ENCODE data around the gene REC8. TPM values are rescaled to one million over a fixed set of nuclear protein-coding genes. Genes with fewer than 3 reads are reported as not detected.

Gene REC8
- total and polyA plus RNA-seq, 10 of the 15 experiments (the other 5 are each of a cell fraction or from before 2014, with no cell fraction given), result 4.2 to 76.9 (median 29.1) TPM

DNA sequence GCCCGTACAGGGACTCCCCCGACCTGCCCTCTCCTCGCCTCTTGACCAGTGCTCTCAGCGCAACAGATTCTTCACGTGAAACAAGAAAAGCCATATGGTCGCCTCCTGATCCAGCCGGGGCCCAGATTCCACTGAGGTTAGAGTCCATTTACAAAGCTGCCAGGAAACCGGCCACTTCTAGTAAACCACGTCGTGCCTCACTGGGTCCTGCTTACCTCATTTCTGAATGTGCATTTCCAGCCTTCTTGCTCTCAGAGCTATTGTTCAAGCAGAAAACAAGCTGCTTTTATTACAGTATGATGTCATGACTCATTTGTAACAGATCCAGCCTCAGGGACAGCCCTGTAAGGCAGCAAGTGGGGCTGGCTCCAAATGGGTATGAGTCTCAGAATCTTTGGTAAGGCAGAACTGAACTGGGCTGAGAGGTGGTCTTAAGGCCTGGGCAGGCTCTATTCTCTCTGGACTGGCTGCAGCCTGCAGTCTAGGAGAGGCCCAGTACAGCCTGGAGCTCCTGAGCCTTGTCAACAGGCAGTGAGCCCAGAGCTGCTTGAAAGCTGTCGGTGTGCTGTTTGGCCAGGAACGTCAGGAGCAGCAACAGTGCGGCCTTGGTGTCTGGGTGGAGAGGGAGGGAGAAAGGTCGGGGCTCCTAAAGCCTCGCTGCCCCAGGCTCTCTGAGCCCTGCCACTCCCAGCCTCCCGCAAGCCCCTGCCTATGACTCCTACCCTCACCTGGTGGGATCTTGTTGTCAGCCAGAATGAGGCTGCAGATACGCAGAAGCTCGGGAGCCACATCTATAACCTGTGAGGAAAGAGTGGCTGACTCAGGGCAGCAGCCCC lies 8.3 kb downstream of the REC8 start:
- no peak for FAIRE-seq
- ATAC-seq, result peak; percentile 52
- WGBS (ENCODE audit: insufficient coverage, insufficient replicate concordance, low lambda C conversion rate, missing lambda C conversion rate), result 53% methylated on average over 18 of the region's 18 CpGs
- SMC1A ChIA-PET (ENCODE audit: uncharacterized antibody, unreplicated experiment), result no interaction called here
- intact Hi-C loops (cut with micrococcal nuclease; ENCODE audit: unreplicated experiment), result no loop called here
- no peak for TF ChIP-seq TARDBP (IDR thresholded peaks at IDR 0.05; ENCODE audit: borderline replicate concordance)
- 0 out of 2 replicates have a peak, but pooled peaks have one; percentile 27 for TF ChIP-seq SMAD5 (IDR thresholded peaks at IDR 0.05; ENCODE audit: low read depth)
- no peak for TF ChIP-seq GABPA (IDR thresholded peaks at IDR 0.05; ENCODE audit: low read depth)
- TF ChIP-seq, protein P1, sequence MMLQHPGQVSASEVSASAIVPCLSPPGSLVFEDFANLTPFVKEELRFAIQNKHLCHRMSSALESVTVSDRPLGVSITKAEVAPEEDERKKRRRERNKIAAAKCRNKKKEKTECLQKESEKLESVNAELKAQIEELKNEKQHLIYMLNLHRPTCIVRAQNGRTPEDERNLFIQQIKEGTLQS (IDR thresholded peaks at IDR 0.05; ENCODE audit: borderline replicate concordance, extremely low read depth, low read depth, low read length), result no peak
- TF ChIP-seq POLR2A (IDR thresholded peaks at IDR 0.05; ENCODE audit: low read depth, low read length), result peak; percentile 62
- no peak for TF ChIP-seq POU2F2 (IDR thresholded peaks at IDR 0.05; ENCODE audit: borderline replicate concordance, low read depth, low read length)
- TF ChIP-seq RAD21 (IDR thresholded peaks at IDR 0.05; ENCODE audit: insufficient read depth, low read depth, low read length), result no peak
- TF ChIP-seq, protein P2, sequence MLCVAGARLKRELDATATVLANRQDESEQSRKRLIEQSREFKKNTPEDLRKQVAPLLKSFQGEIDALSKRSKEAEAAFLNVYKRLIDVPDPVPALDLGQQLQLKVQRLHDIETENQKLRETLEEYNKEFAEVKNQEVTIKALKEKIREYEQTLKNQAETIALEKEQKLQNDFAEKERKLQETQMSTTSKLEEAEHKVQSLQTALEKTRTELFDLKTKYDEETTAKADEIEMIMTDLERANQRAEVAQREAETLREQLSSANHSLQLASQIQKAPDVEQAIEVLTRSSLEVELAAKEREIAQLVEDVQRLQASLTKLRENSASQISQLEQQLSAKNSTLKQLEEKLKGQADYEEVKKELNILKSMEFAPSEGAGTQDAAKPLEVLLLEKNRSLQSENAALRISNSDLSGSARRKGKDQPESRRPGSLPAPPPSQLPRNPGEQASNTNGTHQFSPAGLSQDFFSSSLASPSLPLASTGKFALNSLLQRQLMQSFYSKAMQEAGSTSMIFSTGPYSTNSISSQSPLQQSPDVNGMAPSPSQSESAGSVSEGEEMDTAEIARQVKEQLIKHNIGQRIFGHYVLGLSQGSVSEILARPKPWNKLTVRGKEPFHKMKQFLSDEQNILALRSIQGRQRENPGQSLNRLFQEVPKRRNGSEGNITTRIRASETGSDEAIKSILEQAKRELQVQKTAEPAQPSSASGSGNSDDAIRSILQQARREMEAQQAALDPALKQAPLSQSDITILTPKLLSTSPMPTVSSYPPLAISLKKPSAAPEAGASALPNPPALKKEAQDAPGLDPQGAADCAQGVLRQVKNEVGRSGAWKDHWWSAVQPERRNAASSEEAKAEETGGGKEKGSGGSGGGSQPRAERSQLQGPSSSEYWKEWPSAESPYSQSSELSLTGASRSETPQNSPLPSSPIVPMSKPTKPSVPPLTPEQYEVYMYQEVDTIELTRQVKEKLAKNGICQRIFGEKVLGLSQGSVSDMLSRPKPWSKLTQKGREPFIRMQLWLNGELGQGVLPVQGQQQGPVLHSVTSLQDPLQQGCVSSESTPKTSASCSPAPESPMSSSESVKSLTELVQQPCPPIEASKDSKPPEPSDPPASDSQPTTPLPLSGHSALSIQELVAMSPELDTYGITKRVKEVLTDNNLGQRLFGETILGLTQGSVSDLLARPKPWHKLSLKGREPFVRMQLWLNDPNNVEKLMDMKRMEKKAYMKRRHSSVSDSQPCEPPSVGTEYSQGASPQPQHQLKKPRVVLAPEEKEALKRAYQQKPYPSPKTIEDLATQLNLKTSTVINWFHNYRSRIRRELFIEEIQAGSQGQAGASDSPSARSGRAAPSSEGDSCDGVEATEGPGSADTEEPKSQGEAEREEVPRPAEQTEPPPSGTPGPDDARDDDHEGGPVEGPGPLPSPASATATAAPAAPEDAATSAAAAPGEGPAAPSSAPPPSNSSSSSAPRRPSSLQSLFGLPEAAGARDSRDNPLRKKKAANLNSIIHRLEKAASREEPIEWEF (IDR thresholded peaks at IDR 0.05; ENCODE audit: insufficient replicate concordance, low read depth, low read length), result no peak
- no peak for TF ChIP-seq E2F4 (IDR thresholded peaks at IDR 0.05; ENCODE audit: low read depth, low read length)
- no peak for TF ChIP-seq NFYA (IDR thresholded peaks at IDR 0.05; ENCODE audit: borderline replicate concordance, low read depth, low read length)
- no peak for TF ChIP-seq TCF3 (IDR thresholded peaks at IDR 0.05; ENCODE audit: borderline replicate concordance, insufficient read depth, low read depth, low read length)
- TF ChIP-seq ATF7 (IDR thresholded peaks at IDR 0.05; ENCODE audit: low read depth), result 0 out of 2 replicates have a peak, but pooled peaks have one; percentile 45
- 0 out of 2 replicates have a peak, but pooled peaks have one; percentile 3 for TF ChIP-seq POLR2AphosphoS5 (IDR thresholded peaks at IDR 0.05; ENCODE audit: low read length)
- Histone ChIP-seq H3K4me3 (no peak overlapping the region), H3K27me3 (replicated peaks in 1 of 2; ENCODE audit: control insufficient read depth in 2 of 2, insufficient read depth in 2 of 2, low read length in 1 of 2) (no peaks in the 10 kb centered on the region), H3K79me2 (ENCODE audit: control insufficient read depth, insufficient read depth, low read length) (no peaks in the 10 kb centered on the region), H3K36me3 (ENCODE audit: control insufficient read depth in 2 of 2, insufficient read depth in 2 of 2, low read length in 1 of 2) (peaks cover 13 to 54% of the 10 kb centered on the region in 2 experiments; a peak in 3 of 4 replicates), H3K9ac (ENCODE audit: control insufficient read depth, insufficient read depth, low read length) (no peak overlapping the region), H3K4me1 (ENCODE audit: control insufficient read depth, insufficient read depth, low read length) (no peaks in the 10 kb centered on the region), H3K27ac (ENCODE audit: control insufficient read depth, insufficient read depth) (no peak overlapping the region), H3K9me3 (replicated peaks; ENCODE audit: control insufficient read depth, insufficient read depth, low read length) (no peaks in the 10 kb centered on the region), H2AFZ (ENCODE audit: control insufficient read depth, low read depth, low read length) (no peak overlapping the region), H3K4me2 (ENCODE audit: control insufficient read depth, insufficient read depth) (no peak overlapping the region), H4K20me1 (ENCODE audit: control insufficient read depth, insufficient read depth) (no peaks in the 10 kb centered on the region)
- BruUV-seq (replicated peaks), result no TSS peak
- RAD21 ChIA-PET (ENCODE audit: unreplicated experiment), result interaction anchor here (1.7 kb wide), 1 partner anchor 117 kb away, joined by 4 read pairs; no protein-coding TSS in a partner anchor
- in situ Hi-C loops (cut with MboI), result no loop called here
- POLR2A ChIA-PET, result interaction anchor here (1.4 kb wide), 1 partner anchor 18 kb away, joined by 4 read pairs; no protein-coding TSS in a partner anchor
- CTCF ChIA-PET, result interaction anchor here (0.6 to 1.0 kb wide), 3 partner anchors 33 to 128 kb away, joined by 3 to 5 read pairs (median 3); partner anchors contain the start of genes CHMP4A, CIDEB and MDP1
- DNase-seq (ENCODE audit: low read depth, low spot score), result no peak
